DMS153 treated with DMSO at 0.1 percent for 48 hours (cell line): ENCODE measurements around the gene ZNF805.
A peak's percentile ranks its signal among the peaks of the same experiment; 100 is the strongest.
"Not testable (repeated sequence)": the region's sequence is repeated elsewhere in the genome, so short reads cannot be mapped to it uniquely, and the experiment has no call there.

ENCODE experiments used
- DNase-seq: peaks from one replicate; lab custom pipeline; 2025; ENCODE audit not compliant: unreplicated experiment; lab: John Stamatoyannopoulos, UW

The ZNF805 gene

DNA sequence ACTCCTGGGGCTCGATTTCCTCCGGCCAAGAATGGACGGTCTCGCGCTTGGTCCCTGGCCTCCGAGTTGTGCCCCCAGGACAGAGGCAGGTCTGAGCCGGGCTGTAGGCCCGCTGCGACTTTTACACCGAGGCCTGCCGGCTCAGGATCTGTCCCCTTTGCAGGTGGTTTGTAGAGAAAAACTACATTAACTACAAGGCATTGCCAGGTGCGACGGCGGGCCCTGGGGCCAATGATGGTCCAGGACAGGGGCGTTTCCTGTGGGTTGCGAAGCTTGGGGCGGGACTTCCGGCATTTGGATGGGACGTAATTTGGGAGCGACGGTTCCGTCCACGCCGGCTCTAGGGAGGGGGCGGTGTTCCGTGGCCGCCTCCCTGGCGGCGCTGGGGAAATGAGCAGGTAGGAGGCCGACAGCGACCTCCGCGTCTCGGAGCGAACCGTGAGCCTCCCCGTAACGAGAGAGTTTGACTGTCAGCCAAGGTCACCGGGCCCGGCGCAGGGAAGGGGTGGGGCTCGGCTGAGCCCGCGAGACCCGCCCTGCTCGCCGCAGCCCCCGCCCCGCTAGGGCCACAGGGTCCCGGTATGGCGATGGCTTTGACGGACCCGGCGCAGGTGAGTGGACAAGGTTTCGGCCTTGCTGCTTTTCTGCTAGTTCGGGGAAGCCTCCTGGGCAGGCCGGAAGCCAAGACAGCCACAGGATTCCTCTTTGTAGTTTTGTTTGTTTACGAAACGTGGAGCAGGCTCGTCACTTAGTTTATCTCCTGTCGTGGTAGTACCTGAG is at the start of gene ZNF805:
TSS of gene ZNF805 (plus strand) at position 322 of the 780 bp plus-strand sequence. CDS start at position 582, 260 bp downstream.
- DNase-seq, result peak; percentile 74

DNA sequence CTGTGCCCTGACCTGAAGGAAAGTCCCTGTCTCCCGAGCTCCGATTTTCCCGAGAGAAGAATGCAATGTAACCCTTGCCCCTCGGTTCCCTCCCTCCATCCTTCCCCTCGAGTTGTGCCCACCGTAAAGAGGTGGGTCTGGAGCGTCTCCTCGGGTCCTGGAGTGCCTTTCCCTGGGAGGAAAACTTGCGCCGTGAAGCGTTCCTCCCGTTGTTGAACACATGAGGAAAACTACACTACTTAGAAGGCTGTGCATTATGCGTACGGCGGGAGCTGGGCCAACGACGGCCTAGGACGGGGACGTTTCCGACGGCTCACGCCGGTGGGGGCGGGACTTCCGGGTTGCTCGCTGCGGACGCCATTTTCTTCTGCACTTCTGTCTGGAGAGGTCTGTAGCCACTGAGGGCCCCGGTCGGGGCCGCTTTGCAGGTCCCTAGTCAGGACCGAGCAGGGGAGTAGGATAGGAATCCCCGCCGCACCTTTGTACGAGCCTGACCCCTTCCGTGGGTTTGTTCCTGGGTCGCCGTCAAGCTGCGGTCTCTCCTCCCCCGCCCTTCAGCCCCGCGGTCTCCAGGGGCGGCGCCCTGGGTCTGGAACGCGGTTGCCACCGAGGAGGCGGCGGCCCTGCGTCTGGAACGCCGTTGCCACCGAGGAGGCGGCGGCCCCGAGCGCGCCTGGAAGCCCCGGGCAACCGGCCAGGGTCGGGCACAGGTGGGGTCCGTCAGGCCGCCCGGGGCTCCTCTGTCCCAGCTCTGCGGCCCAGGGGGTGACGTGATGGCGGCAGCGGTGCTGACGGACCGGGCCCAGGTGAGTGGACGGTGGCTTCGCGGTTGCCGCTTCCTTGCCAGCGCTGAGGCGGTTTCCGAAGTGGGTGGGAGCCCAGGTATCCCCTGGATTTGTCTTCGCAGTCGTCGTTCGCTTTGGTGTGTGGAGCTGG is 49.0 kb upstream of the ZNF805 start, which contains the start of gene ZNF264:
TSS of gene ZNF264 (plus strand) at position 360 of the 936 bp plus-strand sequence. CDS start at position 774, 414 bp downstream.
- peak; percentile 8 for DNase-seq

DNA sequence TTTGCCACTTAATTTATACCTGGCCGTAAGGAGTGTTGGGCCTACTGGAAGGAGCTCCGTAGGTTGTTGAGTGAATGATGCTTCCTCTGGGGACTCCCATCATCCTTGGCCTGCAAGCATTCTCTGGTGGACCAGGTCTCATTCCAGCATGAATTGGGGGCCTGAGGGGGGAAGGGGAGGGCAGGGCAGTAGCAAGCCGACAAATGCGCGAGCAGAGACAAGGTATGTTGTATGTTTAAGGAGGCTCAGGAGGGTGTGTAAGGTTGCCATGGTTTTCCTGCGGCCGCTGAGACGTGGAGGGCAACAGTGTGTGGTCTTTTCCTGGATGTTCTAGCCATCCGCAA is 48.4 kb upstream of the ZNF805 start:
- no peak for DNase-seq

DNA sequence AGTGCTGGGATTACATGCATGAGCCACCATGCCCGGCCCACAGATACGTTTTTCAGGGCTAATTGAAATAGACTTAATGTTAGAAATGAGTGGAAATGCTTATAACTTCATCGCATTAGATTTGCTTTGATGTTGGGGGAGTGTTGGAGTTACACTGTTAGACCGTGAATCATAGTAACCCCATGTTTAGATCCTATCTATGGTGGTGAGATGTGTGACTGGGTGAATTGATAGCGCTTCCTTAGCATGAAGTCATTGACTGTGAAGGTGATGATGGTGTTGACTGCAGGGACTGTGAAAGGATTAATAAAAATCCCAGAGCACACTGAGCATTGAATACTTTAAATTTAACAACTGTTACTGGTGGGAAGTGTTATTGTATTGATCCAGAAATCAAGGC is 47.4 kb upstream of the ZNF805 start:
- no peak for DNase-seq

DNA sequence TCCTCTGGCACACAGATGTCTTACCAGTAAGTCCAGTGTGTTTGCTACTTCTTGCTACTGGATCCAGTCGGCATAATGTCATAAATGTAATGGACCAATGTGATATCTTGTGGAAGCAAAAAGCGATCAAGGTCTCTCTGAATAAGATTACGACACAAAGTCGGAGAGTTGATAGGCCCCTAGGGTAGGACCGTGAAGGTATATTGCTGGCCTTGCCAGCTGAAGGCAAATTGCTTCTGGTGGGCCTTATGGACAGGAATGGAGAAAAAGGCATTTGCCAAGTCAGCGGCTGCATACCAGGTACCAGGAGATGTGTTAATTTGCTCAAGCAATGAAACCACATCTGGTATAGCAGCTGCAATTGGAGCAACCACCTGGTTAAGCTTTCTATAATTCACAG is 42.6 kb upstream of the ZNF805 start:
- DNase-seq, result not testable (repeated sequence)

DNA sequence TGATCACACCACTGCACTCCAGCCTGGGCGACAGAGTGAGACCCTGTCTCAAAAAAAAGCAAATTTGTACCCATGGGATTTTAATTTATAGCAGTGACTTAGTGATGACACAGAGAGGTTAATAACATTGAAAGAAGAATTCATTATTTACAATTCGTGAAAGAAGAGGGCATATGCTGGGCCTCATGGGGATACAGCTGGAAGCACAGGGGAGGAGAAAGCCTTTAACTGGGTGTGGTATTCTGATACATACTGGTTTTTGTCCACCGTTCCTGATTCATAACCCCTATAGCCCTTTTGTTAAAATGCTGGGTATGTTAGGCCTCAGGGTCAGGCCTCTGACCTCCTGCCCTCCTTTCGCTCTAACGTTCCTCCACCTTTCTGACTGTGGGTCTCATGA is 38.3 kb upstream of the ZNF805 start:
- DNase-seq, result no peak

DNA sequence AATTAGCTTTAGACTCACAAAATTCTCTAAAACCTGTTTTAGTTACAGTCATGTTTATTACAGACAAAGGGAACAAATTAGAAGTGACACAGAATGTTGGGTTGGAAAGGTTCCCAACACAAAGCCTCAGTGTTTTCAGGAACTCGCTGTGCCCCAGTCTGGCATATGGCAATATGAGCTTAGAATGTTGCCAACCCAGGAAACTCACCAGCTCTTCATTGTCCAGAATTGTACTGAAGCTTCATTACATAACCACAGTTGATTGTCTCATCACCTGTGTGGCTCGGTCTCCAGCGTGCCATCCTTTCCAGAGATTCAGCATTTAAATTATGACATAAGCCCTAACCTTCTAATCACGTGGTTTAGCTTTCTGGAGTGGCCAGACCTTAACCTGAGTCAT is 30.1 kb upstream of the ZNF805 start:
- no peak for DNase-seq

DNA sequence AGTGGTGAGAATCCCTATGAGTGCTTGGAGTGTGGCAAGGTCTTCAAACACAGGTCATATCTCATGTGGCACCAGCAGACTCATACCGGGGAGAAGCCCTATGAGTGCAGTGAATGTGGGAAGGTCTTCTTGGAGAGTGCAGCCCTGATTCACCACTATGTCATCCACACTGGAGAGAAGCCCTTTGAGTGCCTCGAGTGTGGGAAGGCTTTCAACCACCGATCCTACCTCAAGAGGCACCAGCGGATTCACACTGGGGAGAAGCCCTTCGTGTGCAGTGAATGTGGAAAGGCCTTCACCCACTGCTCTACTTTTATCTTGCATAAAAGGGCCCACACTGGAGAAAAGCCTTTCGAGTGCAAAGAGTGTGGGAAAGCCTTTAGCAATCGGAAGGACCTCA is 28.3 kb upstream of the ZNF805 start:
- no peak for DNase-seq

DNA sequence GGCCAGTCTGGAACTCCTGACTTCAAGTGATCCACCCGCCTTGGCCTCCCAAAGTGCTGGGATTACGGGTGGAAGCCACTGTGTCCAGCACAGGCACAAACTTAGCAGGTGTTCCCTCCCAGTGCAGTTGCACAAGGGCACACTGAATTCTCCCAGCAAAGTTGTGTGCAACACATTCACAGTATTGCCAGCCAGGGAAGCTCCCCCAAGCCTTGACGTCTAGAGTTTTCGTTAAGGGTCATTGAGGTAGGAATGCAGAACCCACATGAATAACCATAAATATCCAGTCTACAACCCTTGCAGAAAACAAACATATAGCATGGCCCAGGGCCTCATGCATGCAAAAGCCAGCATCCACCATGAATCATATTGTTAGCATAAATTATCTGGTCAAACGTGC is 12.9 kb upstream of the ZNF805 start:
- DNase-seq, result no peak

DNA sequence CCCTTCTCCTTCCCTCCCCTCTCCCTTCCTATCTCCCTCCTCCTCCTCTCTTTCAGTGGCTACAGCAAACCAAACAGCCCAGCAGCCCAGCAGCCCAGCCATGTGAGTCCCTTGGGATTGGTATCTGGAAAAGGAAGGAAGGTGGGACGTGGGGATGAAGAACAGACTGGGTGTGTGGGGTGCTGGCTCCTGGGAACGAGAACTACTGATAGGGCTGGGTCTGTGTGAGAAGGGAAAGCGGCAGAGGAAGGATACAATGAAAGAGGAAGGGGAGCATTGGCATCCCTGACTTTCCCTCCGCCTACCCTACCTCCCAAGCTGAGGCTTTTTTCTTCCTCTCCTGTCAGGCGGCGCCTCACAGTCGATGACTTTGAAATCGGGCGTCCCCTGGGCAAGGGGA is 8.7 kb upstream of the ZNF805 start:
- no peak for DNase-seq

DNA sequence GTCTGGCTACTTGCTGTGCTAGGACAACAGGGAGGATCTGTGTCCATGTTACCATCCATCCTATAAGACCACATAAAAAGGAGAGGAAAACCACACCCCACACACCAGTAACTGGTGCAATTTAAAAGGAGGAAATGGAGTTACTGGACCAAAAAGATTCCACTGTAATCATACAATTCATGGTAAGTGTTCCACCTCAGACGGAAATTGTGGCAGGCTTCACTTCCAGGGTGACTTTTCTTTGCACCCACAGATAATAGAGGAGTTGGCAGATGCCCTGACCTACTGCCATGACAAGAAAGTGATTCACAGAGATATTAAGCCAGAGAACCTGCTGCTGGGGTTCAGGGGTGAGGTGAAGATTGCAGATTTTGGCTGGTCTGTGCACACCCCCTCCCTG is 7.2 kb upstream of the ZNF805 start:
- DNase-seq, result no peak

DNA sequence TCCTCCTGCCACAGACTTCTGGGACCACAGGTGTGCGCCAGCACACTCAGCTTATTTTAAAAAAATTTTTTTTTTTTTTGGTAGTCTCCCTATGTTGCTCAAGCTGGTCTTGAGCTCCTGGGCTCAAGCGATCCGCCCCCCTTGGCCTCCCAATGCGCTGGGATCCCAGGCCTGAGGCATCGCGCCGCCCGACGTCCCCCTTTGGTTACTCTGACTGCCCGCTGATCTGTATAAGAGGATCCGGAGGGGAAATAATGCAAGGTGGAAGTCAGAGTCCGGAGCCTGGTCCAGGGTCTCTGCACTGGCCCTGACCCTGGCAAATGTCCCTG is 486 bp upstream of the ZNF805 start:
- DNase-seq, result no peak

DNA sequence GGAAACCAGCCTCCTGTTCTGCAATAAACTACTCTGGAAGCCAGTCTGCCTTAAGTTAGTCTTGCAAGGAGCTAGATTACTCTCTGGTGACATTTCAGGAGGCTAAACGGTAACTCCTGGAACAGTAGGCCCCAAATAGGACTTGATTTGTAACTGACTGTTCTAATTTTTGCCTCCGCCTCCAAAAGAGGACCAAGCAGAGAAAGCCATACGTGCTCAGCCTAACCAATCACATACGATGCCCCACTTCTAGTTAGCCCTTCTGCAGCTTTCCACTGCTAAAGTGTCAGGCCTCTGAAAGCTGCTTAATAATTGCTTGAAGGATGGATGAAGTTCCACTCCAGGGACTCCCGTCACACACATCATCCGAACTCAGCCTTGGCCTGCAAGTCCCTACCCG is 744 bp downstream of the ZNF805 start:
- DNase-seq, result no peak

DNA sequence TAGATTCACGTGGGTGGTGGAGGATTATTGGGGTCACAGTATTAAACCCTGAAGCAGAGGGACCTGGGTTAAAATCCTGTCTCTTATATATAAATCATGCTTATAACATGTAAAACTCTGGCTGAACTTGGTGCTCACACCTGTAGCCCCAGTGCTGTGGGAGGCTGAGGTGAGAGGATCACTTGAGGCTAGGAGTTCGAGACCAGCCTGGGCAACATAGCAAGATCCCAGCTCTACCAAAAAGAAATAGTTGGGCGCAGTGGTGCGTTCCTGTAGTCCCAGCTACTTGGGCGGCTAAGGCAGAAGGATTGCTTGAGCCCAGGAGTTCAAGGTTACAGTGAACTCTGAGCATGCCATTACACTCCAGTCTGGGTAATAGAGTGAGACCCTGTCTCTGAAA is 2.4 kb downstream of the ZNF805 start:
- DNase-seq, result no peak

DNA sequence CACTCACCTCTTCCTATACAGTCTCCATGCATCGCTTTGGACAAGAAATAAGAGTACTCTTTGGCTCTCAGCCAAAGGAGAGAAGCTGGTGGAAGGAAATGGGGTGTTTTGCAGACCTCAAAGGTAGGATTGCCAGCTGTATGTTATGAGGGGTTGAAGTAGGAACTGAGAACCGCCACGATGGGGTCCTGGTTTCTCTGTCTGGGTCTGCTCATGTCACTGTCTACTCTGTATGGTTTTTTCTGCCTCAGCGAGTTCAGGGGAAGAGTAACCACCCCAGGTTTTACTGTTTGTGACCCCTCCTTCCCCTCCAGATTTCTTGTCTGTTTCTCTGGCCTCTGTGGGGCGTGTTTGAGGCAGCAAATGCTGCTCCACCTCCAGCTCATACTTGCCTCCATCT is 4.1 kb downstream of the ZNF805 start:
- DNase-seq, result no peak

DNA sequence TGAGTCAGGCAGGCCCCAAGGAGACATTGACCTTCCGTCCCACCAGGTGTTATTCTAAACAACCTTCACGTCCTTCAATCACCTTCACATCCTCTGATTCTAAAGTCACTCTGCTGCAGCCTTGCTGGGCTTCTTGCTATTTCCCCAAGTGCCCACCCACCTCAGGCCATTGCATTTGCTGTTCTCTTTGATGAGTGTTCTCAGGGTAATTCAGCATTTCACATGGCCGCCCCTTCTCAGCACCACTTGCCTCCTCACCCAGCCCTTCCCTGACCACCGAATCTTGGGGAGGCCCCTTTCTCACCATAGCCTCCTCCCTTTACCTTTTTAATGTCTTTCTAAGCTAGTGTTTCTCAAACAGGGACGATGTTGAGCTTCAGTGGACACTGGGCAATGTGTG is 4.6 kb downstream of the ZNF805 start:
- DNase-seq, result no peak

DNA sequence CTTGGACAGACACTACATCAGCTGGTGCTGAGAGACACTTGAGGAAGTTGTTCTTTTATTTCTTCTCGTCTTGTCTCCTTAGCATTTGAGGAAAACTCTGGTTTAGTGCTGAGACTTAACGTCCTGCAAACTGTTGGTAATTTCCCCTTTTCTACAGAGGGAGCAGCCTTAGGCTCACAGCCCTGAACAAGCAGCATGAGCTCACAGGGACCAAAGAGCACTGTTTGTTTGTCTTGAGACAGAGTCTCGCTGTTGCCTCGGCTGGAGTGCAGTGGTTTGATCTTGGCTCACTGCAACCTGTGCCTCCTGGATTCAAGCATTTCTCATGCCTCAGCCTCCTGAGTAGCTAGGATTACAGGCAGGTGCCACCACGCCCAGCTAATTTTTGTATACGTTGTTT is 5.5 kb downstream of the ZNF805 start:
- no peak for DNase-seq

DNA sequence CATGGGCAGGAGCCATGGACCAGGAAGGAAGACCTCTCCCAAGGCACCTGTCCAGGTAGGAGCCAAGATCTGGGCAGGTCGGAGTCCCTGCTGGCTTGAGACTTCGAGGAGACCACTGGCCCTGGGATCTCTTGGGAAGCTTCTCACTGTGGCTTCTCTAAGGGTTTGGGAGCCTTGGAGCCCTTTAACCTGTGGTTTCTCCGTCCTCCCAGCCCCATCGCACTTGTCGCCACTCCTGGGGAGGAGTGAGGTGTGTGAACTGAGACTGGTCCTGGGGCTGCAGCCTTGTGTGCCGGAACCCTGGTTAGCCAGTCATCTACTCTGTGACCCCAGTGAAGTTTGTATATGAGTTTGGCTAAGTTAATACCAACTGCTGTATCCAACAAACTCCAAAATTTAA is 8.2 kb downstream of the ZNF805 start:
- no peak for DNase-seq

DNA sequence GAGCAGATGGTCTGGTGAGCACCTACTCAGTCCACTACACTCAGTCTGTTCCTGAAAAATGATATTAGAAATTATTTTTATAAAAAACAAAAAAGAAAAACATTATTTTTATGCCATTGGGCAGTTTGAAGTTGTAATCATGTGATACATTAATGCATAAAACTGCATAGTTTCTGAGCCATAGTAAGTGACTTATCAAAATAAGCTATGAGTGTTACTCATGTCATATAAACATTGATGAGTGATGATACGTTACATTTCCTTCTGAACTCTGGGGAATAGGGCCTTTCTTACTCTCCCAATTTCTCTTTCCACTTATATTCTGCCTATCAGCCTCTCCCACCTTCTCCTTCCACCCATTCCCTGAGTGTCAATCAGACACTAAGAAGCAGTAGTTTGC is 8.9 kb downstream of the ZNF805 start:
- DNase-seq, result no peak

DNA sequence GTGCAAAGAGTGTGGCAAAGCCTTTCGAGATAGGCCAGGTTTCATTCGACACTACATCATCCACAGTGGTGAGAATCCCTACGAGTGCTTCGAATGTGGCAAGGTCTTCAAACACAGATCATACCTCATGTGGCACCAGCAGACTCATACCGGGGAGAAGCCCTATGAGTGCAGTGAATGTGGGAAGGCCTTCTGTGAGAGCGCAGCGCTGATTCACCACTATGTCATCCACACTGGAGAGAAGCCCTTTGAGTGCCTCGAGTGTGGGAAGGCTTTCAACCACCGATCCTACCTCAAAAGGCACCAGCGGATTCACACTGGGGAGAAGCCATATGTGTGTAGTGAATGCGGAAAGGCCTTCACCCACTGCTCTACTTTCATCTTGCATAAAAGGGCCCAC is 13.3 kb downstream of the ZNF805 start:
- DNase-seq, result not testable (repeated sequence)

DNA sequence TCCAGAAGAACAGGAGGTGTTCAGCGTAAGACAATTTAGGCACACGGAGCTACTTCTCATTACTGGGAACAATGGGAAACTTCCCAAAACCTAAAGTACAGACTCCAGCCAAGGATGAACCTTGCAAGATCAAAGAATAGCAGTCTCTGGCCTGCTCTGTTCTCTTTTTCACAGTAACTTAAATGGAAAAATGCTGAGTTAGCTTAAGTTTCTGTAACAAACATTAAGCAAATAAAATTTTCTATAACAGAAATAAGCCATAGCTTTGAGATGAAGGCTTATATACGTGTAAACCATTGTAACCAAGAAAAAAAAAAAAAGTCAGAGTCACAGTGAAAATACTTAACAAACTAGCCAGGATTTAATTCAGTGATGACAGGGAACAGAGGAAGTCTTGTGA is 21.6 kb downstream of the ZNF805 start:
- DNase-seq, result no peak

DNA sequence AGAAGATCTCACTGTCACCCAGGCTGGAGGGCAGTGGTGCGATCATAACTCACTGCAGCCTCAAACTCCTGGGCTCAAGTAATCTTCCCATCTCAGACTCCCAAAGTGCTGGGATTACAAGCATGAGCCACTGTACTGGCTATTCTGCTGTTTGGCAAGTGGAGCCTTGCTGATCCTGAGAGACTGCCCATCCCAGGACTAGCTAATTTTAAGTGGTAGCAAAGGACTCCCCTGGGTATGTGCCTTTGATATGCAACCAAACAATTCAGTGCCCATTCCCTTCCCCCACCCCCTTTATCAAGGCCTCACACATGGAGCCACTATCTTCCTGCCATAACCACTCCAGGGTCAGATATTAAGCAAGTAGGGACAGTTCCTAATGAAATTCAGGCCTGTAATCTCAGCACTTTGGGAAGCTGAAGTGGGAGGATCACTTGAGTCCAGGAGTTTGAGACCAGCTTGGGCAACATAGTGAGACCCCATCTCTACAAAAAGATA is 22.9 kb downstream of the ZNF805 start:
- no peak for DNase-seq
